ENCODE measurements around the gene SMG1.
"Not testable (repeated sequence)": the region's sequence is repeated elsewhere in the genome, so short reads cannot be mapped to it uniquely, and the experiment has no call there.

SMG1 gene

DNA sequence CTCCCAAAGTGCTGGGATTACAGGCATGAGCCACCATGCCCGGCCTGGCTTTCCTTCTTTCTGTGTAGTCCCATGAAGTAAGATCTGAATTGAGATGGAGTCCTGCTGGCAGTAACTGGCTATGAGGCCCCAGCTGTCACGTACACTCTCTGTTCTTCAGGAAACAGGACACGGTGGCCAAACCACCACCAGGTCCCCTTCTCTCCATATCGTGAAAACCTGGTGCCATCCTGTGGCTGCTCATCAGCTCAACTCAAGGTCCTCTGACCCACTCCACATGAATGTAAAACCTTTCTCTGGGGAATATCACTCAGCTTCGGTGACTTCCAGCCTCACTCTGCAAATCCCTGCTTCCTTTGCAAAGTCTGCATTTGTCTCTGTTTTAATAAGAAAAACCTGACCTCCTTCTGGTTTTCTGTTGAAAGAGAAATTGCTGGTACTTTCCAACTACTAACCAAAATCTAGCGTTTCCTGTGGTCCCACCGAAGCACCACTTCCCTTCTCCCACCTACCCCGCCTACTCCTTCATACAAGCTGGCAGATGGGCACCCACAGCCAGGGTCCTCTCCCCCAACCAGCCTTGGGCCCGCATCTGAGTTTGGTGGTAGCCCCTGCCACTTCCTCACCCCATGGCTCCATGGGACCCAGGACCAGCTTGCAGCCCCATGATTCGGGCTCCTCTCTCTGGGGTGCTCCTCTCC lies 168.1 kb downstream of the SMG1 start:
- DNase-seq: not testable (repeated sequence)

DNA sequence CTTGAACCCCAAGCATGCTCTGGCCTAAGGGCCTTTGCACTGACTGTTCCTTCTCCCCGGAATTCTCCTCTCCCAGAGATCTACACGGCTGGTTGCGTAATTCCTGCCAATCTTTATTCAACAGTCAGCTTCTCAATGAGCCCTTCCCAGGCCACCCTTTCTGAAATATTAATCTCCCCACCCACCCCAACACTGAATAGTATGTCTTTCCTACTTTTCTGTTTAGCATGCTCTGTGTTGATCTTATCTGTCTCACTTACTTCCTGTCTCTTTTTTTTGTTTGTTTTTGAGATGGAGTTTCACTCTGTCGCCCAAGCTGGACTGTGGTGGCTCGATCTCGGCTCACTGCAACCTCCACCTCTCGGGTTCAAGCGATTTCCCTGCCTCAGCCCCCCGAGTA lies 169.6 kb downstream of the SMG1 start:
- not testable (repeated sequence) for DNase-seq

All from bone marrow (tissue), 2 donors.